ENCODE results near the gene PCDHGC5. TPM values are rescaled to one million over a fixed set of nuclear protein-coding genes. Genes with fewer than 3 reads are reported as not detected.

PCDHGC5 gene
- total and polyA plus RNA-seq, 2 of the 8 experiments (the other 6 are each of a cell fraction or from before 2014, with no cell fraction given) = 0.41 to 1.1 TPM

- Histone ChIP-seq H3K27me3 (replicated peaks in 1 of 4; ENCODE audit: control insufficient read depth in 3 of 4, extremely low read depth in 1 of 4, insufficient read depth in 3 of 4, low read length in 3 of 4) (no peaks in the 10 kb centered on the region), H3K79me2 (ENCODE audit: control insufficient read depth in 1 of 2, insufficient read depth in 2 of 2, low read length in 2 of 2) (no peaks in the 10 kb centered on the region), H2BK12ac (ENCODE audit: low read depth, low read length) (peak overlapping the region; percentile 62; the same call in 1 of the 2 replicates), H3K4me3 (ENCODE audit: extremely low read depth in 1 of 4, insufficient read depth in 2 of 4, low read depth in 3 of 4, low read length in 4 of 4) (peak overlapping the region; percentile 61 to 83 (median 76)), H3K27ac (ENCODE audit: low read depth, low read length) (peak overlapping the region; percentile 84), H3K4me2 (ENCODE audit: insufficient read depth in 1 of 2, low read depth in 2 of 2, low read length in 2 of 2) (peak overlapping the region; percentile 98 to 100), H2BK15ac (ENCODE audit: low read length) (no peak overlapping the region), H3K9me3 (ENCODE audit: insufficient read depth in 2 of 2, low read depth in 1 of 2, low read length in 1 of 2) (no peaks in the 10 kb centered on the region), H3K4ac (replicated peaks; ENCODE audit: insufficient read length, low read depth, low read length) (no peak overlapping the region), H2AK5ac (ENCODE audit: low read depth, low read length) (no peak overlapping the region), H3K18ac (ENCODE audit: extremely low read depth, low read length) (peak overlapping the region; percentile 93), H3K23me2 (ENCODE audit: low read depth, low read length) (peaks cover 15% of the 10 kb centered on the region), H4K8ac (ENCODE audit: extremely low read depth, insufficient read depth, low read length) (peak overlapping the region; percentile 60; the same call in 1 of the 2 replicates), H2BK120ac (replicated peaks; ENCODE audit: low read depth, low read length) (no peak overlapping the region), H3K79me1 (ENCODE audit: low read depth, low read length) (no peaks in the 10 kb centered on the region), H3K14ac (ENCODE audit: insufficient read length) (no peak overlapping the region), H3K56ac (replicated peaks; ENCODE audit: insufficient read length, low read depth, low read length) (peak overlapping the region; percentile 9), H2BK20ac (ENCODE audit: low read length) (0 out of 2 replicates have a peak overlapping the region, but pooled peaks have one; percentile 21), H3K4me1 (replicated peaks in 1 of 4; ENCODE audit: control insufficient read depth in 3 of 4, insufficient read depth in 4 of 4, low read length in 3 of 4) (peaks cover 7 to 28% (median 11%) of the 10 kb centered on the region in 4 experiments), H3K9ac (replicated peaks in 1 of 4; ENCODE audit: extremely low read depth in 1 of 4, low read depth in 3 of 4, low read length in 3 of 4) (peak overlapping the region in 3 of 4 experiments; percentile 7 to 57 (median 20); a peak in 5 of 7 replicates), H2AFZ (ENCODE audit: low read length) (peak overlapping the region; percentile 64; the same call in 1 of the 2 replicates), H2BK5ac (ENCODE audit: low read depth, low read length) (peak overlapping the region; percentile 76), H4K20me1 (replicated peaks in 1 of 2; ENCODE audit: control insufficient read depth in 1 of 2, insufficient read depth in 2 of 2, low read length in 2 of 2) (no peaks in the 10 kb centered on the region), H3K36me3 (ENCODE audit: control insufficient read depth in 2 of 4, insufficient read depth in 4 of 4, low read length in 3 of 4) (peaks cover 2 to 12% (median 11%) of the 10 kb centered on the region in 4 experiments; a peak in 6 of 8 replicates), H4K5ac (ENCODE audit: insufficient read length, low read depth, low read length) (peak overlapping the region; percentile 36), H4K91ac (replicated peaks; ENCODE audit: insufficient read length, low read length) (peak overlapping the region; percentile 55), H3K23ac (ENCODE audit: insufficient read length) (no peak overlapping the region)
- ChIA-PET POLR2A (ENCODE audit: partially characterized antibody) (interaction anchor here (0.7 to 5.1 kb wide), 26 partner anchors 10 to 193 kb away, joined by 3 to 33 read pairs (median 4); partner anchors contain the start of genes DIAPH1, PCDHGA10, PCDHGA11 and PCDHGA12), CTCF (ENCODE audit: partially characterized antibody) (interaction anchor here (0.6 to 50.9 kb wide), 48 partner anchors 9 to 547 kb away, joined by 3 to 1236 read pairs (median 4); partner anchors contain the start of genes PCDHAC2, PCDHB10, PCDHB11 and PCDHB13)
- 4% methylated on average over 28 of the region's 29 CpGs; no CpG with 5 or more reads in 1 of the 2 experiments for WGBS, 2 experiments (ENCODE audit: extremely low coverage in 1 of 2, insufficient coverage in 1 of 2, insufficient read length in 1 of 2, insufficient replicate concordance in 2 of 2, low coverage in 1 of 2, low lambda C conversion rate in 2 of 2, missing lambda C conversion rate in 1 of 2)
- peak; percentile 68 for FAIRE-seq
- peak in 1 of 2 experiments; percentile 80 for DNase-seq (ENCODE audit: low read depth in 1 of 2, low spot score in 2 of 2)
- TF ChIP-seq EGR1 (IDR thresholded peaks at IDR 0.05; ENCODE audit: borderline replicate concordance, low read depth, low read length) (peak; percentile 86; the same call in 1 of the 2 replicates), EZH2 (IDR thresholded peaks at IDR 0.05; ENCODE audit: low read depth, low read length, severe bottlenecking) (no peak), GTF2F1 (IDR thresholded peaks at IDR 0.05; ENCODE audit: borderline replicate concordance, low read depth, low read length) (no peak), CHD2 (IDR thresholded peaks at IDR 0.05; ENCODE audit: low read length) (peak; percentile 24; the same call in 1 of the 2 replicates), HDAC2 (IDR thresholded peaks at IDR 0.05; ENCODE audit: borderline replicate concordance in 1 of 2, low read depth in 2 of 2, low read length in 2 of 2) (0 out of 4 replicates have a peak, but pooled peaks of 1 of the 2 experiments have one; percentile 12), MAX (IDR thresholded peaks at IDR 0.05) (no peak; the same call in 1 of the 2 replicates), TBP (IDR thresholded peaks at IDR 0.05; ENCODE audit: low read depth, low read length) (no peak), ATF2 (IDR thresholded peaks at IDR 0.05; ENCODE audit: low read length) (0 out of 2 replicates have a peak, but pooled peaks have one; percentile 16)
Observed at GRCh38 chr5:141513627-141514329, 24.9 kb downstream of the PCDHGC5 start.

Data from H1 (cell line).